Activated T-cell treated with anti-CD3 and anti-CD28 coated beads for 48 hours (primary cell): ENCODE measurements around the gene XCL2.
"Not testable (repeated sequence)": the region's sequence is repeated elsewhere in the genome, so short reads cannot be mapped to it uniquely, and the experiment has no call there.

Experiments
- DNase-seq: peaks from one replicate; pipeline ENCODE4 v3.0.0-alpha.2; 2020; ENCODE audit warnings: low read depth

XCL2 gene

DNA sequence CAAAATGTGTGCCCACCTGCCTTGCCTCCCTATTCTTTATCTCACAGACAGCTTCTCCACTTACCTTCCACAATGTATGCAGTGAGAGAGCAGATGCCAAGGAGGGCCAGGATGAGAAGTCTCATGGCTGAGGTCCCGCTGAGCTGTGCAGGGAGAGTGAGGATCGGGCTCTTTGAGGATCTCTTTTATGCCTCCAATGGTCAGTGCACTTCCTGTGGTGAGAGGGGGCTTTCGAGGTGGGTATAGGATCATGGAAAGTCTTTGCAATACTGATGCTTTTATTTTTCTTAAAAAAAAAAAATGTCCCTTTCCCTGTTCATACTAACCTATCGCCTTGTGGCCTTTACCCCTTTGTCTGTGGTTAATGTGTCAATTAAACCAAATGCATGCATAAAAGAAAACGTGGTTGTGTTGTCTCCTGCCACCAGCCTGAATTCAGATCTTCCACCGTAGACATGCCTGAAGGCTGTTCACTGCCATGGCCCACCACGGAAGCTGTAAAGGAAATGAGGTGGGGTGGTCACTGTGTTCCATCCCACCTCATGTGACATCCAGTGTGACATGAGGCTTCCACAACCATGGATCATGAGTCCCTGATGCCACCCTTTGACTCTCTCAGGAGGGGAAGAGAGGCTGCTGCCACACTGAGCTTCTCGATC, at the start of gene XCL2:
Gene XCL2, minus strand, starts transcription at position 158 of the 659 bp plus-strand sequence. Its CDS starts 33 bp downstream, at position 125.
- DNase-seq, result not testable (repeated sequence)

DNA sequence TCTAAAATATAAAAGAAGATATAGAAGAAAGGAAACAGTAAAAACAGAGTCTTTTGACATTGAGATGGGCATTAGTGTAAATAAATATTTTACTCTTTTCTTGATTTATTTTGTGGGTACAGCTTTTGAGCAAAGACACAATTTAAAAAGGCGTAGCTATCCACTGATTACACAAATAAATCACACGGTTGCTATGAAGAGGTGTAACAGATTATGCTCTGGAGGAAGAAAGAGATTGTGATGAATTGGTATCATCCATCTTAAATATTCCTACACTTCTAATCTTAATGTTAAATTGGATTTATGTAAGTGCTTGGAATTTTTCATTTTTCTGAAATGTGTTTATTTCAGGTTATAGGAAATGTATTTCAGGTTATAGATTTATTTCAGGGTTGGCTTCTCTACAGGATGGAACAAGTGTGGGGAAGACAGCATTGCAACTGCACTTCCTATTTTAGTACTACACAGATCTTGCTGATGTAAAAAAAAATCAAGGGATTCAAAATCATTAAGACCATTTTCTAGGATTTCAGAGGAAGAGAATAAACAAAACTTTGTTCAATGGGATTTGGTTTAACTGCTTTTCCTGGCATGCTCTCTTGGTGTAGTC, 47.9 kb upstream of the XCL2 start:
- no peak for DNase-seq

DNA sequence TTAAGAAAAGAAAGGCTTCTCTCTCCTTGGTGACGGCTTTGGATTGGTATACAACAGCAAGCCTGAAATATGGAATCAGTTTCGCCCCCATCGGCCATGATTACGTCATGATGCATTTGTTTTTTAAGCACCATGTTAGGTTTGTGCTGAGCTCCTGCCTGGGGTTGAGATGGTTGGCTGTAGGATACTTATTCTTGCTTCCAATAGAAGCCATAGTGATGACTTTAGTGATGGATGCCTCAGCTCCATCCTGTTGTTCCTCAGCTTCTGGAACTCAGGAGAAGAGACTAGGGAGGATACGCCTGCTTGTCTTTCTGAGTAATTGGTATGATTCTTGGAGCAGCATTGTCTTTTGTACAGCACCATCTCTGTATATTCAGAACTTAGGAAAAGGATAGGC, 47.3 kb upstream of the XCL2 start:
- DNase-seq, result no peak

- DNase-seq, result no peak
Observed at GRCh38 chr1:168589167-168589566, 45.4 kb upstream of the XCL2 start.

DNA sequence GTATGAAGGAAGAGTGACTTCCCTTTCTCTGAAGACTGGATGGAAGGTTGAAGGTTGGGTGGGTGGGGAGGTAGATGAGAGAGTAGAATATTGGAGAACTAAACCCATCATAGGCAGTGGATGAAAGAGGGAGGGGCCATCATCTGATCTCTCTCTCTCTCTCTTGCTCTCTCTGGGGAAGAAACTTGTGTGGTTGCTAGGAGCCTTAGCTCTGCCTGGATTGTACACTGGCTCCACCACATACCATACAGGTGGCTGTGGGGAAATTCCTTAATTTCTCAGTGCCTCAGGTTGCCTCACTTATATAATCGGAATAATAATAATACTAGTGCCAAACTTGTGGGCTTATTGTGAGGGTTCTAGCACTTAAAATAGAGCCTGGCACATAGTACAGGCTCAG, 42.1 kb upstream of the XCL2 start:
- no peak for DNase-seq

DNA sequence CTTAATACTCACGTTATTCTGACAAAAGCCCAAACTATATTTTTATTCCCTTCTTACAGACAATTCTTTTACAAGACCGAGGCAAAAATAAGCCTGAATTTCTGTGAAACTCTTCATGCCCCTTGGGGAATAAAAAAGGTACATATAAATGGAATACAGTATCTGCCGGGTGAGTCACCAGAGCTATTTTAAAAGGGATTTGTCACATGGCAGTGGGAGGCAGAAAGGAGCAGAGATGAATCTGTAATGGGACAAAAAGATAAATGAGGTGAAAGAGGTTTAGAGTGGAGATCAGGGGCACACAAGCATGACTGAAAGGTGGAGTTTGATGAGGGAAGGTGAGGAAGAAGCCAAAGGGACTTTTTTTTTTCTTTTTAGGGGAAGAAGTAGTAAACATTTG, 41.4 kb upstream of the XCL2 start:
- no peak for DNase-seq

- no peak for DNase-seq
Observed at GRCh38 chr1:168583571-168583970, 39.8 kb upstream of the XCL2 start.

DNA sequence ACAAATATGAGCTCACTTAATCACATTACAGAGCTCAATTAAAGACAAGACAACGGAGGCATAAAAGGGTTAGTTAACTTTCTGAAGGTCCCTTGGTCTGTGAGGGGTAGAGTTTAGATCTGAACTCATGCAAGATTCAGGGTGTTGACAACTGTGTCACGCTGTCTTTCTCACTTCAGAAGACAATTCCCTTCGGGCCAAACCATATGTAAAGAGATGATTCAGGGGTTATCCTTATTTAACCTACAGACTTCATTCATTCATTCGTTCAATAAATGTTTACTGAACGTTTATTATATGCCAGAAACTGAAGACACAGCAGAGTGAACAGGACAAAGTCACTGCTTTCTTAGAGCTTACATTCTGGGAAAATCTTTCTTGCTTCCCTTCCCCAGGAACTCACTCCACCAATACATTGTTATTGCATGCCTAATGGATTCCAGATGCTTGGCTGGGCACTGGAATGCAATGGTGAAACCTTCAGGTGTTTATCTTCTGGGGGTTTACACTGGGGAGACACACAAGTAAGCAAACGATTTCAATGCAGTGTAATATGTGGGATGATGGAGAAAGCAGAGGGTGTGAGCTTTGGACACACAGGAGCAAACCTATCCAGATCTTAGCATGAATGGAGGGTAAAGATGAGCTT, 39.0 kb upstream of the XCL2 start:
- no peak for DNase-seq

DNA sequence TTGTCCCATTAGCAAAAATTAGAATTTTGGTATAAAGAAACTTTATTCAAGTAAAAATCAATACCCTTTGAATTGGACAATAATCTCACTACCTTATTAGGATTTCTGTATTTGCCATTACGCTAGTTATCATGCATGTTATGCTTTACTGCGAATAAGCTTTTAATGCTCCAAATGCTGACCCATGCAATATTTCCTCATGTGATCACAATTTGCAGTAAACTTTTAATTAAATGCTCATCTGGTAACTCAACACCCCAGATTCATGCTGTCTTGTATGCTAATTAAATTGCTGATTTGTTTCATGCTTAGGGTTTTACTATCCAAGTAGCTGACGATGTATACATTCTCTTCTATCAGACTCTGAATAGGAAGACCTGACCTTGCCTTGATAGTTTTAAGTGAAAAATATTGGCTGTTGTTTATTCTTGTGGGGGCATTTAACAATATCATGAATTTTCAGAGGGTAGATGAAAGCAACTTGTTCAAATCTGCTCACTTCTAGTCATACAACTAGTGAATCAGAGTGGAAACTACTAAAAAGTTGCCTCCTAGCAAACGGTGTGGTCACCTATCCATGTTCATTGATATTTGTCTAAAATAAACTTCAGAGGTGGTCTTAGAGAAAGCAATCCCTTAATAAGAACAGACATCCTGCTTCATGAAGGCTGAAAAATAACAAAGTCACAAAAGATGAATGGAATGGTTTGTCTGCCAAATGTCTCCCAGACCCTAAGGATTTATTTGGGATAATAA, 38.2 kb upstream of the XCL2 start:
- DNase-seq, result no peak

DNA sequence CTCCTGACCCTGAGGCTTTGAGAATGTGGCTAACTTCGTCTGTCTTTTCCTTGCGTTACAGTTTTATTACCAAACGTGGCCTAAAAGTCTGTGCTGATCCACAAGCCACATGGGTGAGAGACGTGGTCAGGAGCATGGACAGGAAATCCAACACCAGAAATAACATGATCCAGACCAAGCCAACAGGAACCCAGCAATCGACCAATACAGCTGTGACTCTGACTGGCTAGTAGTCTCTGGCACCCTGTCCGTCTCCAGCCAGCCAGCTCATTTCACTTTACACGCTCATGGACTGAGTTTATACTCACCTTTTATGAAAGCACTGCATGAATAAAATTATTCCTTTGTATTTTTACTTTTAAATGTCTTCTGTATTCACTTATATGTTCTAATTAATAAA, 37.2 kb upstream of the XCL2 start:
- DNase-seq, result not testable (repeated sequence)

DNA sequence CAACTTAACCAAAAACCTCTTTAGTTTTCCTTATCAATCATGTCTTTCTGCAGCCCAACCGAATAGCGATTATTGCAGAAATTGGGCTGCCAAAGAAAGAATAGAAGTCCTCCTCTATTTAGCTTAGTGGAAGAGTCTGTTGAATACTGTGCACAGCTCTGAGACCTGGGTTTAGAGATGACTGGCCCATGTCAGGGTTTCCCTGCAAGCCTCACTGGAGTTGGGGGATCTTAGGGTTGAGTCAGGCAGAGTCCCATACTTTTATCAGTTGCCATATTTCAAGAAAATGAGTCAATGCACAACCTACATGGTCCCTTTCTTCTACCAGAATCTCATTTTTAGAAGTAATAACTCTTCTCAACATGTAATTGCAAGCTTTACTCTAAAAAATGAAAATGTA, 36.5 kb upstream of the XCL2 start:
- DNase-seq, result not testable (repeated sequence)

GRCh38 chr1:168578531-168579185, 34.9 kb upstream of the XCL2 start:
- not testable (repeated sequence) for DNase-seq

GRCh38 chr1:168576245-168576688, 32.5 kb upstream of the XCL2 start, which contains the start of gene XCL1:
Gene XCL1, plus strand, starts transcription at chr1:168576605. Its CDS starts 33 bp downstream, at chr1:168576638.
- DNase-seq, result not testable (repeated sequence)

DNA sequence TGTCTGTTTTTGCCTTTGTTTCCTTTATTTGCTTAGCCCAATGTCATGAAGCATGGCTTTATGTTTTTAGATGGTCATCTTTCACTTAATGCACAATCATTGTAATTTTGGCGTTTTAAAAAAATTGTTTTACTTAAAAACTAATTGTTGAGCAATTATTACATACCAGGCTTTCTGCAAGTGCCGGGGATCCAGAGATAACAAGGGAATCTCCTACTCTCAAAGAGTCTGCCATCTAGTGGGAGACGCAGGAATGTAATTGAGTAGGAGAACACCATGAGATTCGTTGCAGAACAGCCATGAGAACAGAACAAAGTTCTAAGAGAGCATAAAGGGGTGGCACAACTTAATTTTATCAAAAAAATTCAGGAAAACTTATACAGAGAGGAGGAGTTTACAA, 30.4 kb upstream of the XCL2 start:
- DNase-seq, result not testable (repeated sequence)

GRCh38 chr1:168572633-168573032, 28.8 kb upstream of the XCL2 start:
- no peak for DNase-seq

- no peak for DNase-seq
Observed at GRCh38 chr1:168570652-168571051, 26.9 kb upstream of the XCL2 start.

DNA sequence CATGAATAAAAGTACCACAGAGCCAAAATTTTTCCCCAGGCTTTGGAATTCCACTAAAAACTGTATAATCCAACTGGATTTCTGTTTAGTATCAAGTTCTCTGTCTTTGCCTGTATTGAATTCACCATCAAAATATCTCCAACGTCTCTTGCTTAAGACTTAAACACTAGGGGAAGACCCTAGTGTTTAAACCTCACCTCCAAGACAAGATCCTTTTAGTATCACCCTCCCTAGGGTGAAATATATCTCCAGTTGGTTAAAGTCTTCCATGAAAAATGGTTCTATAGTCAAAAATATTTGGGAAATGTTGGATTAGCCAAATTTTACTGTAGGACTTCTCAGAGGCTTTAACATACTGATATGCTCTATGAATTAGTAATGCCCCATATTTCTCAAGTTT, 24.5 kb upstream of the XCL2 start:
- DNase-seq, result no peak

DNA sequence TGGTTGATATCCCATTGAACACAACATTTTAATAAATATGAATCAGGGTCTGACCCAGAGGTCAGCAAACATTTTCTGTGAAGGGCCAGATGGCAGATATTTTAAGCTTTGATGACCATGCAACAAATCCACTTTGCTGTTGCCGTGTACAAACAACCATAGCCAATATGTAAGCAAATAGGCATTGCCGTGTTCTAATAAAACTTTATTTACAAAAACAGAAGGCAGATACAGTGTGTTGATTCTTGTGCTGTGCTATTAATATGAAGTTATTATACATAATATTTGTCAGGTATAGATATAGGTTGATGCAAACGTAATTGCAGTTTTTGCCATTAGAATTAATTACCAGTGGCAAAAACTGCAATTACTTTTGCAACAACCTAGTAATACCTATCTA, 23.8 kb upstream of the XCL2 start:
- DNase-seq, result no peak

DNA sequence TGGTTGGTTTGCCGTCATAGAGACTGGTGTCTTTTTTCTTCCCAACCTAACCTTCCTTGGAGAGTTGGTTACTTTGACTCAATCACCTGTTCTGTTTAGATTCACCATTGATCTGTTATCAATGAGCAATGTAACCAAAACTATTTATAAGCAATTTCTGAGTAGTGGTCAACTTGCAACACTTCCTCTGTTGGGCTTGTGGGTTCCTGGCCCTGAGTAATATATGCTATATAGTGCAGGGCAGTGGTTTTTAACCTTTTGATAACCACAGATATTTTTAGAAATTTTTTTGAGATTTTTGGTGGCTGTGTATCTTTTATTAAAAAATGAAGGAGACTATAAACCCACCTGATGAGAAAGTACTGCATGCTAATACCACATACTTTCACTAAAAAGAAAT, 23.2 kb upstream of the XCL2 start:
- DNase-seq, result no peak

- DNase-seq, result no peak
Observed at GRCh38 chr1:168565825-168566224, 22.0 kb upstream of the XCL2 start.

GRCh38 chr1:168561989-168562388, 18.2 kb upstream of the XCL2 start:
- DNase-seq, result no peak

GRCh38 chr1:168560370-168560769, 16.6 kb upstream of the XCL2 start:
- no peak for DNase-seq
